GM23248 (cell line): ENCODE data around the gene KIZ. TPM values are rescaled to one million over a fixed set of nuclear protein-coding genes. Genes with fewer than 3 reads are reported as not detected.

Experiments used
- DNase-seq: peaks from one replicate; pipeline ENCODE4 v3.0.0-alpha.2; 2015
- H2AFZ ChIP-seq: fragments of 200-600 bp; sonication (generic); 2 replicates; pipeline ENCODE4 v1.6.1; 2016; ENCODE audit warnings: antibody characterized with exemption
- H3F3A ChIP-seq: fragments of 200-600 bp; sonication (generic); 2 replicates; pipeline ENCODE4 v1.6.1; 2016; ENCODE audit warnings: mild to moderate bottlenecking, antibody characterized with exemption, mixed run types; ENCODE audit not compliant: insufficient read depth
- H3K27ac ChIP-seq: fragments of 200-600 bp; sonication (generic); 2 replicates; pipeline ENCODE4 v1.5.1; 2016; ENCODE audit warnings: mild to moderate bottlenecking
- H3K27me3 ChIP-seq: fragments of 200-600 bp; sonication (generic); replicated peaks from 2 replicates; pipeline ENCODE4 v1.6.1; 2016; ENCODE audit warnings: mild to moderate bottlenecking; ENCODE audit not compliant: insufficient read depth
- H3K36me3 ChIP-seq: fragments of 200-600 bp; sonication (generic); 2 replicates; pipeline ENCODE4 v1.6.1; 2016; ENCODE audit warnings: low read depth, mild to moderate bottlenecking
- H3K4me1 ChIP-seq: fragments of 200-600 bp; sonication (generic); 2 replicates; pipeline ENCODE4 v1.6.1; 2016; ENCODE audit warnings: mild to moderate bottlenecking; ENCODE audit not compliant: insufficient read depth
- H3K4me2 ChIP-seq: fragments of 200-600 bp; sonication (generic); one replicate; pipeline ENCODE4 v1.6.1; 2016; ENCODE audit warnings: mild to moderate bottlenecking; ENCODE audit not compliant: unreplicated experiment
- H3K4me3 ChIP-seq: fragments of 200-600 bp; sonication (generic); 2 replicates; pipeline ENCODE4 v1.5.1; 2016; ENCODE audit warnings: mild to moderate bottlenecking
- H3K79me2 ChIP-seq: fragments of 200-600 bp; sonication (generic); 2 replicates; pipeline ENCODE4 v1.6.1; 2016; ENCODE audit warnings: mild to moderate bottlenecking; ENCODE audit not compliant: insufficient read depth
- H3K9ac ChIP-seq: fragments of 200-600 bp; sonication (generic); 2 replicates; pipeline ENCODE4 v1.6.1; 2016; ENCODE audit warnings: mild to moderate bottlenecking
- H3K9me2 ChIP-seq: fragments of 200-600 bp; sonication (generic); 2 replicates; pipeline ENCODE4 v1.6.1; 2016; ENCODE audit warnings: mixed run types, mild to moderate bottlenecking, moderate library complexity; ENCODE audit not compliant: insufficient read depth
- H3K9me3 ChIP-seq: fragments of 200-600 bp; sonication (generic); one replicate; pipeline ENCODE4 v1.6.1; 2017; ENCODE audit warnings: low read depth
- H4K20me1 ChIP-seq: fragments of 200-600 bp; sonication (generic); 2 replicates; pipeline ENCODE4 v1.6.0; 2016; ENCODE audit not compliant: insufficient read depth
- EZH2 ChIP-seq: fragments of 200-600 bp; sonication (generic); IDR thresholded peaks from 2 replicates; pipeline ENCODE4 v1.6.1; 2018; ENCODE audit warnings: antibody characterized with exemption, mild to moderate bottlenecking; ENCODE audit not compliant: insufficient read depth, poor library complexity, severe bottlenecking
- EZH2phosphoT487 ChIP-seq: fragments of 200-600 bp; sonication (generic); IDR thresholded peaks from 2 replicates; pipeline ENCODE4 v1.6.1; 2018; ENCODE audit warnings: antibody characterized with exemption, moderate library complexity, mild to moderate bottlenecking, low read depth; ENCODE audit not compliant: insufficient read depth
- WGBS, 2 experiments: methylation state at CpG; one replicate each; pipeline ENCODE4 v1.1.6; 2015 to 2017; ENCODE audit warnings: low lambda C conversion rate in 2 of 2, low coverage in 1 of 2; ENCODE audit errors: missing lambda C conversion rate in 2 of 2; 5-methylcytosine and 5-hydroxymethylcytosine counted together
- in situ Hi-C: fragments of 300-500 bp; cut with MboI; formaldehyde crosslinking; loops from 2 replicates; pipeline ENCODE4 v1.15.0; 2020
- polyA plus RNA-seq: library from polyadenylated mRNA; unstranded; fragments of >200 nt; fragmentation: Nextera tagmentation; extraction: Ambion mirVana; gene quantifications from 2 replicates; pipeline ENCODE4 v1.2.1, GENCODE V29; 2016
- total RNA-seq: library from RNA; depleted of rRNA; stranded (reverse); fragments of >200 nt; shearing (Covaris generic); gene quantifications from 2 replicates; pipeline ENCODE4 v1.2.3, GENCODE V29; 2014

KIZ gene
- total and polyA plus RNA-seq, 2 experiments from 2014 or later = 15.4 to 24.5 TPM

- H3K27ac ChIP-seq = no peak overlapping the region
- no peak overlapping the region for H3K4me2 ChIP-seq
- H3K27me3 ChIP-seq = no peaks in the 10 kb centered on the region; the same call in 1 of the 2 replicates
- no peaks in the 10 kb centered on the region for H3F3A ChIP-seq
- no peaks in the 10 kb centered on the region for H3K4me1 ChIP-seq
- TF ChIP-seq EZH2 = no peak
- no peak for TF ChIP-seq EZH2phosphoT487
- no peaks in the 10 kb centered on the region for H4K20me1 ChIP-seq
- H3K9me2 ChIP-seq = no peaks in the 10 kb centered on the region
- no peak overlapping the region for H3K4me3 ChIP-seq
- H3K9me3 ChIP-seq = no peaks in the 10 kb centered on the region
- no peak overlapping the region for H2AFZ ChIP-seq
- in situ Hi-C loops = no loop called here
- peak; percentile 35 for DNase-seq
- no peaks in the 10 kb centered on the region for H3K79me2 ChIP-seq
- no peaks in the 10 kb centered on the region for H3K36me3 ChIP-seq
- no peak overlapping the region for H3K9ac ChIP-seq
Measured at GRCh38 chr20:21272279-21272678, 146.4 kb downstream of the KIZ start.

GRCh38 chr20:21272679-21273078 is 146.8 kb downstream of the KIZ start:
- Histone ChIP-seq H3K79me2 (no peaks in the 10 kb centered on the region), H3K27ac (no peak overlapping the region), H3K9ac (no peak overlapping the region), H2AFZ (no peak overlapping the region), H3F3A (no peaks in the 10 kb centered on the region), H3K27me3 (no peaks in the 10 kb centered on the region; the same call in 1 of the 2 replicates), H3K9me3 (no peaks in the 10 kb centered on the region), H3K4me2 (no peak overlapping the region), H3K4me1 (no peaks in the 10 kb centered on the region), H3K9me2 (no peaks in the 10 kb centered on the region), H4K20me1 (no peaks in the 10 kb centered on the region), H3K36me3 (no peaks in the 10 kb centered on the region), H3K4me3 (no peak overlapping the region)
- no peak for DNase-seq
- in situ Hi-C loops = no loop called here
- WGBS, 2 experiments = 62 to 67% methylated on average over 3 of the region's 3 CpGs
- TF ChIP-seq EZH2 (no peak), EZH2phosphoT487 (no peak)

DNA sequence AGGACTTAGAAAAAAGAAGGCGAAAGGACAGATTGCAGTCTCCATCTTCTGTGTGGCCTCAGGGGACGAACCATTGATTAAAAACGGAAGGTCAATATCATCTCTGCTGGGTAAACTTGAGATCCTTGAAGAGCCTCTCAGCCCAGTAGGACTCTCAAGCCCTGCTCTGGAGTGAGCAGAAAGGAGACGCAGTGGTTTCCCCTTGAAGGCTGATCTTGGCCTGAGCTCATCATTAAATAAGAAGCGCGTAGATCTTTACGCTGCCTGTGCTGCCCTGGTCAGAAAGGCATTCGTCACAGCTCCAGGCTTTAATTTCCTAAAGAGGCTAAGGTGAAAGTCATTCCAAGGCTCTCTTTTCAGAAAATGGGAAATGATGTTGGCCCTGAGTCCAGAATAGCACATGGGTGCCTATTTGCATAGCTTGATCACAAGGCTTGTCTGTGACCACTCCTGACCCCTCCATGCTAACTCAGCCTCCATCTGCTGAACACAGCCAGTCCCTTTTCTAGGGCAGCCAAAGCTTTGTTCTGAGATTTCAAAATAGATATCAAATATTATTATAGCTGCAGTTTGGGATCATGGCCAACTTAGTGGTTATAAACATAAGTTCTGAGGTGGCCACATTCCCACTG is 148.0 kb downstream of the KIZ start:
- H3F3A ChIP-seq = no peaks in the 10 kb centered on the region
- TF ChIP-seq EZH2 = no peak
- TF ChIP-seq EZH2phosphoT487 = no peak
- H3K9me2 ChIP-seq = no peaks in the 10 kb centered on the region
- no peak overlapping the region for H3K27ac ChIP-seq
- no peaks in the 10 kb centered on the region; the same call in none of the 2 replicates for H3K27me3 ChIP-seq
- no peaks in the 10 kb centered on the region for H3K36me3 ChIP-seq
- no peak for DNase-seq
- no peaks in the 10 kb centered on the region for H3K9me3 ChIP-seq
- no peaks in the 10 kb centered on the region for H3K4me1 ChIP-seq
- H2AFZ ChIP-seq = no peak overlapping the region
- no peak overlapping the region for H3K9ac ChIP-seq
- H3K4me2 ChIP-seq = no peak overlapping the region
- WGBS, 2 experiments = 65 to 69% methylated on average over 8 of the region's 8 CpGs
- no peak overlapping the region for H3K4me3 ChIP-seq
- H4K20me1 ChIP-seq = no peaks in the 10 kb centered on the region
- in situ Hi-C loops = no loop called here
- H3K79me2 ChIP-seq = no peaks in the 10 kb centered on the region

GRCh38 chr20:21278829-21279228 is 152.9 kb downstream of the KIZ start:
- Histone ChIP-seq H3K4me1 (no peaks in the 10 kb centered on the region), H3K27ac (no peak overlapping the region), H3K9me2 (no peaks in the 10 kb centered on the region), H3K4me3 (no peak overlapping the region), H3F3A (no peaks in the 10 kb centered on the region), H2AFZ (no peak overlapping the region), H3K27me3 (no peaks in the 10 kb centered on the region; the same call in 1 of the 2 replicates), H3K4me2 (no peak overlapping the region), H3K9me3 (no peaks in the 10 kb centered on the region), H4K20me1 (no peaks in the 10 kb centered on the region), H3K79me2 (no peaks in the 10 kb centered on the region), H3K9ac (no peak overlapping the region), H3K36me3 (no peaks in the 10 kb centered on the region)
- WGBS, 2 experiments = 93 to 100% methylated on average over 2 of the region's 2 CpGs
- TF ChIP-seq EZH2 (no peak), EZH2phosphoT487 (no peak)
- no peak for DNase-seq
- in situ Hi-C loops = no loop called here
